ENCODE data around the gene LAYN. TPM values are rescaled to one million over a fixed set of nuclear protein-coding genes. Genes with fewer than 3 reads are reported as not detected.

The LAYN gene
- polyA plus RNA-seq, 1 of the 3 experiments (the other 2 are of a cell fraction), result 366 TPM

- TF ChIP-seq RFX5 (IDR thresholded peaks at IDR 0.05; ENCODE audit: low read length) (no peak), EZH2phosphoT487 (IDR thresholded peaks at IDR 0.05; ENCODE audit: borderline replicate concordance, low read depth) (no peak), PBX3 (IDR thresholded peaks at IDR 0.05) (no peak), RXRA (IDR thresholded peaks at IDR 0.05; ENCODE audit: borderline replicate concordance, low read depth) (no peak), SIN3A (IDR thresholded peaks at IDR 0.05; ENCODE audit: borderline replicate concordance, low read depth, low read length) (no peak)
These were observed 55.8 kb downstream of the LAYN start (continued) for GRCh38 chr11:111596319-111596718.

- H3K4me3 ChIP-seq (ENCODE audit: low read depth in 2 of 2, low read length in 1 of 2), result no peak overlapping the region
- no peak overlapping the region for H3K9ac ChIP-seq
- no peaks in the 10 kb centered on the region for H3K27me3 ChIP-seq (ENCODE audit: insufficient read depth)
- no peaks in the 10 kb centered on the region for H3K9me2 ChIP-seq
- H3K9me3 ChIP-seq, result peaks cover 5% of the 10 kb centered on the region; the same call in 1 of the 2 replicates
- H3K79me2 ChIP-seq (ENCODE audit: insufficient read depth), result peaks cover 5% of the 10 kb centered on the region; the same call in 1 of the 2 replicates
- CTCF ChIA-PET, result interaction anchor here (0.5 to 7.0 kb wide), 7 partner anchors 11 to 243 kb away, joined by 3 to 39 read pairs (median 3); no protein-coding TSS in a partner anchor
- H4K20me1 ChIP-seq (ENCODE audit: insufficient read depth), result peaks cover under 1% of the 10 kb centered on the region; the same call in 1 of the 2 replicates
- no peak overlapping the region for H3K4me2 ChIP-seq
- H3F3A ChIP-seq (replicated peaks; ENCODE audit: insufficient read depth), result peaks cover 12% of the 10 kb centered on the region
- peak overlapping the region; percentile 79; the same call in 1 of the 2 replicates for H2AFZ ChIP-seq (ENCODE audit: low read depth)
- POLR2A ChIA-PET, result no interaction called here
- H3K4me1 ChIP-seq (ENCODE audit: control insufficient read depth in 1 of 2, insufficient read depth in 2 of 2, low read depth in 1 of 2, low read length in 1 of 2), result peaks cover 6% of the 10 kb centered on the region in 2 experiments; a peak in 3 of 4 replicates
- 76% methylated on average over 1 of the region's 1 CpG for WGBS (ENCODE audit: low lambda C conversion rate)
- H3K36me3 ChIP-seq (replicated peaks in 1 of 2; ENCODE audit: control insufficient read depth in 1 of 2, insufficient read depth in 2 of 2, low read length in 1 of 2), result peaks cover 0 to 9% of the 10 kb centered on the region in 2 experiments
- TF ChIP-seq, protein P1, sequence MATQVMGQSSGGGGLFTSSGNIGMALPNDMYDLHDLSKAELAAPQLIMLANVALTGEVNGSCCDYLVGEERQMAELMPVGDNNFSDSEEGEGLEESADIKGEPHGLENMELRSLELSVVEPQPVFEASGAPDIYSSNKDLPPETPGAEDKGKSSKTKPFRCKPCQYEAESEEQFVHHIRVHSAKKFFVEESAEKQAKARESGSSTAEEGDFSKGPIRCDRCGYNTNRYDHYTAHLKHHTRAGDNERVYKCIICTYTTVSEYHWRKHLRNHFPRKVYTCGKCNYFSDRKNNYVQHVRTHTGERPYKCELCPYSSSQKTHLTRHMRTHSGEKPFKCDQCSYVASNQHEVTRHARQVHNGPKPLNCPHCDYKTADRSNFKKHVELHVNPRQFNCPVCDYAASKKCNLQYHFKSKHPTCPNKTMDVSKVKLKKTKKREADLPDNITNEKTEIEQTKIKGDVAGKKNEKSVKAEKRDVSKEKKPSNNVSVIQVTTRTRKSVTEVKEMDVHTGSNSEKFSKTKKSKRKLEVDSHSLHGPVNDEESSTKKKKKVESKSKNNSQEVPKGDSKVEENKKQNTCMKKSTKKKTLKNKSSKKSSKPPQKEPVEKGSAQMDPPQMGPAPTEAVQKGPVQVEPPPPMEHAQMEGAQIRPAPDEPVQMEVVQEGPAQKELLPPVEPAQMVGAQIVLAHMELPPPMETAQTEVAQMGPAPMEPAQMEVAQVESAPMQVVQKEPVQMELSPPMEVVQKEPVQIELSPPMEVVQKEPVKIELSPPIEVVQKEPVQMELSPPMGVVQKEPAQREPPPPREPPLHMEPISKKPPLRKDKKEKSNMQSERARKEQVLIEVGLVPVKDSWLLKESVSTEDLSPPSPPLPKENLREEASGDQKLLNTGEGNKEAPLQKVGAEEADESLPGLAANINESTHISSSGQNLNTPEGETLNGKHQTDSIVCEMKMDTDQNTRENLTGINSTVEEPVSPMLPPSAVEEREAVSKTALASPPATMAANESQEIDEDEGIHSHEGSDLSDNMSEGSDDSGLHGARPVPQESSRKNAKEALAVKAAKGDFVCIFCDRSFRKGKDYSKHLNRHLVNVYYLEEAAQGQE (IDR thresholded peaks at IDR 0.05; ENCODE audit: low read depth, low read length), result no peak
- TF ChIP-seq RCOR1 (IDR thresholded peaks at IDR 0.05; ENCODE audit: low read length), result no peak
- TF ChIP-seq TEAD4 (IDR thresholded peaks at IDR 0.05; ENCODE audit: borderline replicate concordance, insufficient read depth), result no peak
- TF ChIP-seq, protein P2, sequence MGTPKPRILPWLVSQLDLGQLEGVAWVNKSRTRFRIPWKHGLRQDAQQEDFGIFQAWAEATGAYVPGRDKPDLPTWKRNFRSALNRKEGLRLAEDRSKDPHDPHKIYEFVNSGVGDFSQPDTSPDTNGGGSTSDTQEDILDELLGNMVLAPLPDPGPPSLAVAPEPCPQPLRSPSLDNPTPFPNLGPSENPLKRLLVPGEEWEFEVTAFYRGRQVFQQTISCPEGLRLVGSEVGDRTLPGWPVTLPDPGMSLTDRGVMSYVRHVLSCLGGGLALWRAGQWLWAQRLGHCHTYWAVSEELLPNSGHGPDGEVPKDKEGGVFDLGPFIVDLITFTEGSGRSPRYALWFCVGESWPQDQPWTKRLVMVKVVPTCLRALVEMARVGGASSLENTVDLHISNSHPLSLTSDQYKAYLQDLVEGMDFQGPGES (IDR thresholded peaks at IDR 0.05; ENCODE audit: low read depth, low read length), result no peak
- TF ChIP-seq, protein P3, sequence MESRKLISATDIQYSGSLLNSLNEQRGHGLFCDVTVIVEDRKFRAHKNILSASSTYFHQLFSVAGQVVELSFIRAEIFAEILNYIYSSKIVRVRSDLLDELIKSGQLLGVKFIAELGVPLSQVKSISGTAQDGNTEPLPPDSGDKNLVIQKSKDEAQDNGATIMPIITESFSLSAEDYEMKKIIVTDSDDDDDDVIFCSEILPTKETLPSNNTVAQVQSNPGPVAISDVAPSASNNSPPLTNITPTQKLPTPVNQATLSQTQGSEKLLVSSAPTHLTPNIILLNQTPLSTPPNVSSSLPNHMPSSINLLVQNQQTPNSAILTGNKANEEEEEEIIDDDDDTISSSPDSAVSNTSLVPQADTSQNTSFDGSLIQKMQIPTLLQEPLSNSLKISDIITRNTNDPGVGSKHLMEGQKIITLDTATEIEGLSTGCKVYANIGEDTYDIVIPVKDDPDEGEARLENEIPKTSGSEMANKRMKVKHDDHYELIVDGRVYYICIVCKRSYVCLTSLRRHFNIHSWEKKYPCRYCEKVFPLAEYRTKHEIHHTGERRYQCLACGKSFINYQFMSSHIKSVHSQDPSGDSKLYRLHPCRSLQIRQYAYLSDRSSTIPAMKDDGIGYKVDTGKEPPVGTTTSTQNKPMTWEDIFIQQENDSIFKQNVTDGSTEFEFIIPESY (IDR thresholded peaks at IDR 0.05; ENCODE audit: borderline replicate concordance, low read depth), result no peak
- no peak for TF ChIP-seq GABPA (IDR thresholded peaks at IDR 0.05; ENCODE audit: low read depth)
- H3K27ac ChIP-seq (ENCODE audit: low read depth in 2 of 2, low read length in 1 of 2), result no peak overlapping the region
- no peak for DNase-seq
These were observed 57.6 kb downstream of the LAYN start for GRCh38 chr11:111598148-111598547.
